Right lobe of liver (tissue), 4 donors: ENCODE results near the gene MLEC.

Source experiments
- CTCF ChIP-seq, 4 donors: fragments of 200-600 bp in 3 of 4; fragments of 450-650 bp in 1 of 4; IDR thresholded peaks; one replicate each; pipeline versions ENCODE4 v1.5.1 to v1.8.0; 2016 to 2022; ENCODE audit warnings: antibody characterized with exemption in 4 of 4, mild to moderate bottlenecking in 2 of 4
- POLR2A ChIP-seq: fragments of 450-650 bp; IDR thresholded peaks from one replicate; pipeline ENCODE4 v1.6.1; 2017; ENCODE audit warnings: antibody characterized with exemption, mild to moderate bottlenecking
- donor health status: DM: no; HTN: no; CAD: no.
- donor health status: DM: no; HTN: no; CAD: no.
- donor health status: DM: no; HTN: yes; CAD: no.

- TF ChIP-seq CTCF (IDR thresholded peaks at IDR 0.05), result no peak
- TF ChIP-seq POLR2A, result peak; percentile 95
Measured at GRCh38 chr12:120686690-120687577, at the start of gene MLEC.
